Prostate gland (tissue), 2 donors: Measurements from ENCODE around the gene PRKG1. TPM values are rescaled to one million over a fixed set of nuclear protein-coding genes. Genes with fewer than 3 reads are reported as not detected.
A peak's percentile ranks its signal among the peaks of the same experiment; 100 is the strongest.

Experiments used
- DNase-seq: peaks from one replicate; pipeline ENCODE4 v3.0.0-alpha.2; 2019; ENCODE audit warnings: low spot score
- H3K27ac ChIP-seq, 2 donors: fragments of 200-600 bp; sonication (generic); 2 replicates each; pipeline ENCODE4 v1.5.1; 2017 to 2019
- H3K27me3 ChIP-seq: fragments of 200-600 bp; sonication (generic); replicated peaks from 2 replicates; pipeline ENCODE4 v1.5.1; 2019; ENCODE audit not compliant: insufficient read depth
- H3K36me3 ChIP-seq, 2 donors: fragments of 200-600 bp; sonication (generic); 1 replicate in 1 of 2; 2 replicates in 1 of 2; pipeline versions ENCODE4 v1.5.1 to v1.8.1; 2017 to 2019
- H3K4me1 ChIP-seq: fragments of 200-600 bp; sonication (generic); replicated peaks from 2 replicates; pipeline ENCODE4 v1.5.1; 2019
- H3K4me3 ChIP-seq, 2 donors: fragments of 200-600 bp; sonication (generic); 2 replicates each; pipeline ENCODE4 v1.5.1; 2017 to 2019
- H3K9me3 ChIP-seq: fragments of 200-600 bp; sonication (generic); 2 replicates; pipeline ENCODE4 v1.5.1; 2017
- POLR2A ChIP-seq: fragments of 450-650 bp; IDR thresholded peaks from one replicate; pipeline ENCODE4 v1.6.1; 2016; ENCODE audit warnings: antibody characterized with exemption, mild to moderate bottlenecking
- POLR2AphosphoS5 ChIP-seq: sonication (generic); formaldehyde crosslinking; IDR thresholded peaks from one replicate; pipeline ENCODE4 v1.6.1; 2017; ENCODE audit warnings: antibody characterized with exemption
- WGBS: methylation state at CpG from one replicate; pipeline ENCODE4 v1.1.5; 2018; 5-methylcytosine and 5-hydroxymethylcytosine counted together
- intact Hi-C: fragments of 100-400 bp; cut with DNase I; formaldehyde crosslinking; loops from one replicate; pipeline ENCODE4 v1.14.2; 2022
- total RNA-seq, 2 donors: library from RNA; depleted of rRNA; stranded (reverse); fragments of >200 nt; gene quantifications; one replicate each; pipeline ENCODE4 v1.1.0, GENCODE V29; 2016
- TF ChIP-seq, protein P1 (sequence below), 4 experiments: fragments of 200-600 bp in 2 of 4; fragments of 450-650 bp in 2 of 4; sonication (generic) in 2 of 4; IDR thresholded peaks; 1 replicate in 3 of 4; 2 replicates in 1 of 4; pipeline ENCODE4 v1.5.1; 2016 to 2019; ENCODE audit warnings: antibody characterized with exemption in 4 of 4, mild to moderate bottlenecking in 2 of 4, moderate library complexity in 2 of 4

PRKG1 gene
- total RNA-seq, result 1 to 10 TPM; 2.7 to 9.0 TPM

DNA sequence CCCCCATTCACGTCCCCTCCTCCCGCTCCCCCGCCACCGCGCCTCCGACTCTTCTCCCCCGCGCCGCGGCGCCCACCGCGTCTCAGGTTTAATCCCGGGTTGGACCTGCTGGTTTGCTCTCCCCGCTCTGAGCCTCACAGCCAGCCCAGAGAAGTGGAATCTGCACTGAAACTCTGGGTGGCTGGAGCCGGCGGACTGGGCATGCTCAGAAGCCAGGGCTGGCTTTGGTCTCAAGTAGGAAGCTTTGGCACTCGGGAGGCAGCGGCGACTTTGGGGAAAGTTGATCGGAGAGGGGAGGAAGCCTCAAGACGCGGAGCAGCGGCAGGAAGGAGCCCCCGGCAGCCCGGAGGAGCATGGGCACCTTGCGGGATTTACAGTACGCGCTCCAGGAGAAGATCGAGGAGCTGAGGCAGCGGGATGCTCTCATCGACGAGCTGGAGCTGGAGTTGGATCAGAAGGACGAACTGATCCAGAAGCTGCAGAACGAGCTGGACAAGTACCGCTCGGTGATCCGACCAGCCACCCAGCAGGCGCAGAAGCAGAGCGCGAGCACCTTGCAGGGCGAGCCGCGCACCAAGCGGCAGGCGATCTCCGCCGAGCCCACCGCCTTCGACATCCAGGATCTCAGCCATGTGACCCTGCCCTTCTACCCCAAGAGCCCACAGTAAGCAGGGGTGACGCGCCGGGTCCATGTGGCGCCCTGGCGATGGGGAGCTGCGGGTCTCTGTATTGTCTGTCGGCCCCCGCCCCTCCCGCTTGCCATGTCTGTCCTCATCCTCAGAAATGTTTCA lies at the start of gene PRKG1:
PRKG1 (plus strand) TSS at position 250 of the 791 bp plus-strand sequence.
- intact Hi-C loops, result loop anchor here (5.0 to 10.0 kb wide), 5 partner anchors 160 to 1138 kb away; partner anchors contain the start of gene CSTF2T
- peak within 1 kb of the TSS; percentile 70 to 78 for H3K27ac ChIP-seq
- H3K36me3 ChIP-seq, result no peaks in the 10 kb centered on the region
- H3K4me1 ChIP-seq, result no peaks in the 10 kb centered on the region
- no peaks in the 10 kb centered on the region for H3K27me3 ChIP-seq
- peak within 1 kb of the TSS; percentile 44 to 56 for H3K4me3 ChIP-seq
- DNase-seq, result peak; percentile 75
- TF ChIP-seq POLR2A, result no peak
- TF ChIP-seq POLR2AphosphoS5, result peak; percentile 39
- TF ChIP-seq, protein P1, sequence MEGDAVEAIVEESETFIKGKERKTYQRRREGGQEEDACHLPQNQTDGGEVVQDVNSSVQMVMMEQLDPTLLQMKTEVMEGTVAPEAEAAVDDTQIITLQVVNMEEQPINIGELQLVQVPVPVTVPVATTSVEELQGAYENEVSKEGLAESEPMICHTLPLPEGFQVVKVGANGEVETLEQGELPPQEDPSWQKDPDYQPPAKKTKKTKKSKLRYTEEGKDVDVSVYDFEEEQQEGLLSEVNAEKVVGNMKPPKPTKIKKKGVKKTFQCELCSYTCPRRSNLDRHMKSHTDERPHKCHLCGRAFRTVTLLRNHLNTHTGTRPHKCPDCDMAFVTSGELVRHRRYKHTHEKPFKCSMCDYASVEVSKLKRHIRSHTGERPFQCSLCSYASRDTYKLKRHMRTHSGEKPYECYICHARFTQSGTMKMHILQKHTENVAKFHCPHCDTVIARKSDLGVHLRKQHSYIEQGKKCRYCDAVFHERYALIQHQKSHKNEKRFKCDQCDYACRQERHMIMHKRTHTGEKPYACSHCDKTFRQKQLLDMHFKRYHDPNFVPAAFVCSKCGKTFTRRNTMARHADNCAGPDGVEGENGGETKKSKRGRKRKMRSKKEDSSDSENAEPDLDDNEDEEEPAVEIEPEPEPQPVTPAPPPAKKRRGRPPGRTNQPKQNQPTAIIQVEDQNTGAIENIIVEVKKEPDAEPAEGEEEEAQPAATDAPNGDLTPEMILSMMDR (IDR thresholded peaks at IDR 0.05), result no peak
- under 1% methylated on average over 45 of the region's 59 CpGs for WGBS
- H3K9me3 ChIP-seq, result no peaks in the 10 kb centered on the region

DNA sequence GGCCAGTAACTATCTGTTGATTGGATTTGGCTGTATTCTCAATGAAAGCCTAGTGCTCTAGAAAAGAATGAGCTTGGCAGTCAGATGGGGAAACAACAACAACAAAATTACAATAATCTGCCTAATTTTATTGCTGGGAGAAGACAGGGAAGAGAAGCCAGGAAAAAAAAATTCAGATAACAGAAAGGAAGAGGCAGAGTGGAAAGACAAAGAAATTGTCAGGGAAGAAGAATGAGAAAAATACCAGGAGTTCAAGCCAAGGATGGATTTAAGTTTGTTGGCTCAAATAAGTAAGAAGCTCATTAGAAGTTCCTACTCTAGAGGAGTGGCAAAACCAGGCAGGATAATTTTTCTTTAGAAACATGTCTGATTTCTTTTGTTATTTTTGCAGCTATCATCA lies 45.9 kb upstream of the PRKG1 start:
- intact Hi-C loops, result no loop called here
- Histone ChIP-seq H3K9me3 (no peaks in the 10 kb centered on the region), H3K4me3 (no peak overlapping the region), H3K36me3 (no peaks in the 10 kb centered on the region), H3K27me3 (no peaks in the 10 kb centered on the region), H3K4me1 (no peaks in the 10 kb centered on the region), H3K27ac (no peak overlapping the region)
- no peak for TF ChIP-seq POLR2AphosphoS5
- TF ChIP-seq POLR2A, result no peak
- TF ChIP-seq, protein P1 (IDR thresholded peaks at IDR 0.05), result no peak
- no peak for DNase-seq

DNA sequence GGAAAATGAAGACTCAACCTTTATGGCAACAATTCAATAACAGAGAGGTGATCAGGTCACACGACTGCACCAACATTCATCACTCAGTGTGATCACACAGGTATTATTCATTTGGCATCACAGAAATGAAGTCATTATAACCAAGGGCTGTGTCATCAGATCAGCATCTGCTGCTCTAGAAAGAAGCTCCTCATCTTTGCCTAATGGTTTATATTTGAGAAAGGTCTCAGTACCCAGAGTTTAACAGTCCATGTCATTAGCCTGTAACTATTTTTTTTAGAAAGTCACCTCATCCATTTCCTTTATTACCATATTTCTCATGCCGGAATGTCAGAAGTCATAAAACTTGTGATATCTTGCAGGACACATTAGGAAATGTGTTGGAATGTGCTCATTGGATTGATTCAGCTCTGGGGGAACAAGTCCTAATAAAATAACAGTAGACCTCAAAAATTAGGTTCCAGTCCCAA lies 45.1 kb upstream of the PRKG1 start:
- no peaks in the 10 kb centered on the region for H3K4me1 ChIP-seq
- no peak for TF ChIP-seq POLR2AphosphoS5
- TF ChIP-seq, protein P1 (IDR thresholded peaks at IDR 0.05), result no peak
- no peak for TF ChIP-seq POLR2A
- no peaks in the 10 kb centered on the region for H3K36me3 ChIP-seq
- 26% methylated on average over 2 of the region's 2 CpGs for WGBS
- H3K9me3 ChIP-seq, result no peaks in the 10 kb centered on the region
- no peak overlapping the region for H3K27ac ChIP-seq
- no peak for DNase-seq
- H3K27me3 ChIP-seq, result no peaks in the 10 kb centered on the region
- intact Hi-C loops, result no loop called here
- no peak overlapping the region for H3K4me3 ChIP-seq

DNA sequence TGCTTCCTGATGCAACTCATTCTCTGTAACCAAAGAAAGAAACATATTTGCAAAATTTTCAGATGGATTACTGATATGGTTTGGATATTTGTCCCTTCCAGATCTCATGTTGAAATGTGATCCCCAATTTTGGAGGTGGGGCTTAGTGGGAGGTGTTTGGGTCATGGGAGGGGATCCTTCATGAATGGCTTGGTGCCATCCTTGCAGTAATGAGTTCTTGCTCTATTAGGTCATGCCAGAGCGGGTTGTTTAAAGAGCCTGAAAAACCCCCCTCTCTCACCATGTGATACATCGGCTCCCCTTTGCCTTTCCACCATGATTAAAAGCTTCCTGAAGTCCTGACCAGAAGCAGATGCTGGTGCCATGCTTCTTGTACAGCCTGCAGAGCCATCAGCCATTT lies 43.8 kb upstream of the PRKG1 start:
- H3K36me3 ChIP-seq, result no peaks in the 10 kb centered on the region
- intact Hi-C loops, result no loop called here
- H3K27ac ChIP-seq, result no peak overlapping the region
- WGBS, result 91% methylated on average over 2 of the region's 2 CpGs
- TF ChIP-seq, protein P1 (IDR thresholded peaks at IDR 0.05), result no peak
- TF ChIP-seq POLR2A, result no peak
- TF ChIP-seq POLR2AphosphoS5, result no peak
- no peaks in the 10 kb centered on the region for H3K27me3 ChIP-seq
- no peaks in the 10 kb centered on the region for H3K9me3 ChIP-seq
- DNase-seq, result no peak
- no peak overlapping the region for H3K4me3 ChIP-seq
- H3K4me1 ChIP-seq, result no peaks in the 10 kb centered on the region

DNA sequence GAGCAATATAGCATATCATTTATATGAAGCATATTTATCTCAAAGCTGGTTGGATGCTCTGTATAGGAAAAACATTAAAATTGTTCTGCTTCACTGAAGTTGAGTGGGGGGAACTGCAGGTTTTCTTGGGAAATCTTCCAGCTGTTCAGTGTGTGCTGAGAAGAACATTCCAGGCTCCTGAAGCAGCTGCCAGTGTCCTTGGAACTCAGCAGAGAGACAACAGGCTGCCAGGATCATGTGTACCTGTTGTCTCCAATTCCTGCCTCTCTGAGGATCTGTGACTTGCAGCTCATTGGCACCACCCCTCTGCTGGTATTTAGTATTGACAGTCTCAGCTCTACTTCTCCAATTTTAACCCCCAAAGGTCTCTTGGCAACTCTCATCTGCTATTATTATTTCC lies 42.3 kb upstream of the PRKG1 start:
- Histone ChIP-seq H3K4me1 (no peaks in the 10 kb centered on the region), H3K27me3 (no peaks in the 10 kb centered on the region), H3K27ac (no peak overlapping the region), H3K9me3 (no peaks in the 10 kb centered on the region), H3K4me3 (no peak overlapping the region), H3K36me3 (no peaks in the 10 kb centered on the region)
- intact Hi-C loops, result no loop called here
- TF ChIP-seq POLR2A, result no peak
- TF ChIP-seq, protein P1 (IDR thresholded peaks at IDR 0.05), result no peak
- TF ChIP-seq POLR2AphosphoS5, result no peak
- no peak for DNase-seq
